H9 (cell line): Measurements from ENCODE around the gene C10orf71. TPM values are rescaled to one million over a fixed set of nuclear protein-coding genes. Genes with fewer than 3 reads are reported as not detected.

Experiments used
- DNase-seq: peaks from one replicate; pipeline ENCODE4 v3.0.0-alpha.2; 2017
- H2AFZ ChIP-seq: one replicate; pipeline ENCODE4 v1.6.1; 2013; ENCODE audit warnings: mild to moderate bottlenecking, low read length, control low read depth, moderate library complexity
- H2AK5ac ChIP-seq: 2 replicates; pipeline ENCODE4 v1.6.1; 2013; ENCODE audit warnings: low read length, control low read depth, mixed read lengths; ENCODE audit not compliant: insufficient read length
- H2BK120ac ChIP-seq: one replicate; pipeline ENCODE4 v1.6.1; 2013; ENCODE audit warnings: low read depth, mild to moderate bottlenecking, low read length, control low read depth, inconsistent platforms; ENCODE audit not compliant: poor library complexity, severe bottlenecking
- H2BK12ac ChIP-seq: 2 replicates; pipeline ENCODE4 v1.6.1; 2013; ENCODE audit warnings: low read length, control low read depth, mixed read lengths, low read depth; ENCODE audit not compliant: insufficient read length
- H2BK15ac ChIP-seq: 2 replicates; pipeline ENCODE4 v1.6.1; 2013; ENCODE audit warnings: low read depth, low read length, control low read depth
- H2BK20ac ChIP-seq: one replicate; pipeline ENCODE4 v1.6.1; 2013; ENCODE audit warnings: low read depth, mild to moderate bottlenecking, low read length, control low read depth, inconsistent platforms; ENCODE audit not compliant: poor library complexity, severe bottlenecking
- H2BK5ac ChIP-seq: 2 replicates; pipeline ENCODE4 v1.6.1; 2013; ENCODE audit warnings: low read length, control low read depth, mixed read lengths; ENCODE audit not compliant: insufficient read length
- H3K14ac ChIP-seq: 2 replicates; pipeline ENCODE4 v1.6.1; 2013; ENCODE audit warnings: low read length, control low read depth; ENCODE audit not compliant: insufficient read depth
- H3K18ac ChIP-seq: 2 replicates; pipeline ENCODE4 v1.6.1; 2013; ENCODE audit warnings: low read depth, mild to moderate bottlenecking, mixed read lengths, low read length, control low read depth; ENCODE audit not compliant: insufficient read length
- H3K23ac ChIP-seq: 2 replicates; pipeline ENCODE4 v1.6.1; 2013; ENCODE audit warnings: low read length, control low read depth, mixed read lengths, low read depth; ENCODE audit not compliant: insufficient read length
- H3K23me2 ChIP-seq: 2 replicates; pipeline ENCODE4 v1.6.1; 2013; ENCODE audit warnings: low read depth, mild to moderate bottlenecking, mixed read lengths, low read length, control low read depth; ENCODE audit not compliant: insufficient read length, poor library complexity, severe bottlenecking
- H3K27ac ChIP-seq: 2 replicates; pipeline ENCODE4 v1.5.1; 2013; ENCODE audit warnings: low read length, control low read depth, mixed read lengths, low read depth; ENCODE audit not compliant: insufficient read length
- H3K27me3 ChIP-seq: 2 replicates; pipeline ENCODE4 v1.6.1; 2013; ENCODE audit warnings: low read length, control low read depth, inconsistent platforms; ENCODE audit not compliant: insufficient read depth
- H3K4ac ChIP-seq: 2 replicates; pipeline ENCODE4 v1.6.1; 2013; ENCODE audit warnings: low read depth, mild to moderate bottlenecking, control low read depth, inconsistent platforms, low read length, moderate library complexity
- H3K4me1 ChIP-seq: 2 replicates; pipeline ENCODE4 v1.6.1; 2013; ENCODE audit warnings: low read length, control low read depth, inconsistent platforms; ENCODE audit not compliant: insufficient read depth
- H3K4me2 ChIP-seq: 2 replicates; pipeline ENCODE4 v1.6.1; 2013; ENCODE audit warnings: low read length, control low read depth, mixed read lengths; ENCODE audit not compliant: insufficient read length, insufficient read depth
- H3K56ac ChIP-seq: 2 replicates; pipeline ENCODE4 v1.6.1; 2013; ENCODE audit warnings: low read depth, mild to moderate bottlenecking, mixed read lengths, low read length, control low read depth; ENCODE audit not compliant: insufficient read length
- H3K79me1 ChIP-seq: 2 replicates; pipeline ENCODE4 v1.6.1; 2013; ENCODE audit warnings: low read depth, mild to moderate bottlenecking, moderate library complexity, low read length, control low read depth, inconsistent platforms; ENCODE audit not compliant: insufficient read depth, poor library complexity, severe bottlenecking
- H3K79me2 ChIP-seq: 2 replicates; pipeline ENCODE4 v1.6.1; 2013; ENCODE audit warnings: low read length, control low read depth, inconsistent platforms; ENCODE audit not compliant: insufficient read depth
- H3K9ac ChIP-seq: 2 replicates; pipeline ENCODE4 v1.6.1; 2013; ENCODE audit warnings: low read length, control low read depth, mixed read lengths; ENCODE audit not compliant: insufficient read length; ENCODE audit errors: extremely low read depth
- H3K9me3 ChIP-seq: one replicate; pipeline ENCODE4 v1.6.1; 2013; ENCODE audit warnings: low read depth, low read length, inconsistent platforms; ENCODE audit not compliant: control insufficient read depth
- H3T11ph ChIP-seq: one replicate; pipeline ENCODE4 v1.6.1; 2013; ENCODE audit warnings: mild to moderate bottlenecking, low read length, control low read depth, inconsistent platforms
- H4K20me1 ChIP-seq: one replicate; pipeline ENCODE4 v1.6.1; 2013; ENCODE audit not compliant: control insufficient read depth, insufficient read length, insufficient read depth
- H4K5ac ChIP-seq: 2 replicates; pipeline ENCODE4 v1.6.1; 2013; ENCODE audit warnings: low read depth, mild to moderate bottlenecking, mixed read lengths, low read length, control low read depth; ENCODE audit not compliant: insufficient read length
- H4K8ac ChIP-seq: replicated peaks from 2 replicates; pipeline ENCODE4 v1.6.1; 2013; ENCODE audit warnings: low read length, control low read depth, mixed read lengths, low read depth; ENCODE audit not compliant: insufficient read length
- H4K91ac ChIP-seq: 2 replicates; pipeline ENCODE4 v1.6.1; 2013; ENCODE audit warnings: low read depth, mild to moderate bottlenecking, moderate library complexity, mixed read lengths, low read length, control low read depth; ENCODE audit not compliant: insufficient read length
- H3K27ac Mint-ChIP-seq, 3 experiments: 2 replicates in 2 of 3; 3 replicates in 1 of 3; pipeline ENCODE4 v1.8.0; 2020 to 2021; ENCODE audit warnings: mixed read lengths in 3 of 3, mild to moderate bottlenecking in 1 of 3, moderate library complexity in 1 of 3
- H3K27me3 Mint-ChIP-seq: 2 replicates; pipeline ENCODE4 v1.8.0; 2021; ENCODE audit warnings: low read depth, mild to moderate bottlenecking, moderate library complexity, mixed read lengths
- H3K36me3 Mint-ChIP-seq, 3 experiments: 2 replicates in 2 of 3; 3 replicates in 1 of 3; pipeline ENCODE4 v1.8.0; 2020 to 2021; ENCODE audit warnings: low read depth in 3 of 3, mixed read lengths in 3 of 3; ENCODE audit not compliant: insufficient read depth in 1 of 3
- H3K4me1 Mint-ChIP-seq, 2 experiments: 2 replicates each; pipeline ENCODE4 v1.8.0; 2020; ENCODE audit warnings: mixed read lengths in 2 of 2
- H3K4me3 Mint-ChIP-seq, 2 experiments: 2 replicates in 1 of 2; 3 replicates in 1 of 2; pipeline ENCODE4 v1.8.0; 2020 to 2021; ENCODE audit warnings: mild to moderate bottlenecking in 2 of 2, mixed read lengths in 2 of 2, moderate library complexity in 1 of 2
- H3K9me3 Mint-ChIP-seq, 2 experiments: 2 replicates in 1 of 2; 3 replicates in 1 of 2; pipeline ENCODE4 v1.8.0; 2020; ENCODE audit warnings: mild to moderate bottlenecking in 2 of 2, mixed read lengths in 2 of 2, moderate library complexity in 1 of 2
- WGBS: extraction: QIAGEN DNeasy Blood & Tissue Kit; methylation state at CpG from one replicate; pipeline ENCODE4 v1.1.7; 2013; ENCODE audit warnings: missing lambda C conversion rate, low lambda C conversion rate, mixed read lengths; ENCODE audit not compliant: insufficient read length; ENCODE audit errors: extremely low coverage; 5-methylcytosine and 5-hydroxymethylcytosine counted together
- total RNA-seq: library from RNA; stranded (reverse); gene quantifications from 2 replicates; pipeline ENCODE4 v1.2.1, GENCODE V29; 2021
- TF ChIP-seq, protein P1 (sequence below): fragments of 200-600 bp; sonication (generic); conservative IDR thresholded peaks from 3 replicates; pipeline ENCODE4 v1.8.0; 2021; ENCODE audit warnings: antibody characterized with exemption, mild to moderate bottlenecking

C10orf71 gene
- total RNA-seq, 1 experiment from 2014 or later, result not detected

- no peaks in the 10 kb centered on the region for H4K20me1 ChIP-seq
- no peaks in the 10 kb centered on the region for H3K79me2 ChIP-seq
- H3K23ac ChIP-seq, result no peak overlapping the region
- H3K23me2 ChIP-seq, result no peaks in the 10 kb centered on the region
- H2AFZ ChIP-seq, result no peak overlapping the region
- H3K18ac ChIP-seq, result no peak overlapping the region
- no peak overlapping the region for H2BK5ac ChIP-seq
- peaks cover 6 to 9% of the 10 kb centered on the region in 2 experiments; a peak in 3 of 4 replicates for H3K4me1 Mint-ChIP-seq
- WGBS, result no CpG with 5 or more reads among the region's 5 CpGs
- H4K5ac ChIP-seq, result no peak overlapping the region
- no peak overlapping the region for H2BK120ac ChIP-seq
- H4K91ac ChIP-seq, result no peak overlapping the region
- H3K36me3 Mint-ChIP-seq, result no peaks in the 10 kb centered on the region; a peak in 1 of 7 replicates
- H3K27ac Mint-ChIP-seq, result no peak overlapping the region
- H2AK5ac ChIP-seq, result no peak overlapping the region
- H3K4me3 Mint-ChIP-seq, result no peak overlapping the region
- no peak overlapping the region for H3K9ac ChIP-seq
- H4K8ac ChIP-seq, result no peak overlapping the region
- H3K56ac ChIP-seq, result no peak overlapping the region
- peaks cover 30% of the 10 kb centered on the region for H3K27me3 Mint-ChIP-seq
- H3K27me3 ChIP-seq, result no peaks in the 10 kb centered on the region
- no peak for DNase-seq
- no peaks in the 10 kb centered on the region for H3K4me1 ChIP-seq
- H2BK20ac ChIP-seq, result no peak overlapping the region
- no peak overlapping the region for H3K4ac ChIP-seq
- TF ChIP-seq, protein P1, sequence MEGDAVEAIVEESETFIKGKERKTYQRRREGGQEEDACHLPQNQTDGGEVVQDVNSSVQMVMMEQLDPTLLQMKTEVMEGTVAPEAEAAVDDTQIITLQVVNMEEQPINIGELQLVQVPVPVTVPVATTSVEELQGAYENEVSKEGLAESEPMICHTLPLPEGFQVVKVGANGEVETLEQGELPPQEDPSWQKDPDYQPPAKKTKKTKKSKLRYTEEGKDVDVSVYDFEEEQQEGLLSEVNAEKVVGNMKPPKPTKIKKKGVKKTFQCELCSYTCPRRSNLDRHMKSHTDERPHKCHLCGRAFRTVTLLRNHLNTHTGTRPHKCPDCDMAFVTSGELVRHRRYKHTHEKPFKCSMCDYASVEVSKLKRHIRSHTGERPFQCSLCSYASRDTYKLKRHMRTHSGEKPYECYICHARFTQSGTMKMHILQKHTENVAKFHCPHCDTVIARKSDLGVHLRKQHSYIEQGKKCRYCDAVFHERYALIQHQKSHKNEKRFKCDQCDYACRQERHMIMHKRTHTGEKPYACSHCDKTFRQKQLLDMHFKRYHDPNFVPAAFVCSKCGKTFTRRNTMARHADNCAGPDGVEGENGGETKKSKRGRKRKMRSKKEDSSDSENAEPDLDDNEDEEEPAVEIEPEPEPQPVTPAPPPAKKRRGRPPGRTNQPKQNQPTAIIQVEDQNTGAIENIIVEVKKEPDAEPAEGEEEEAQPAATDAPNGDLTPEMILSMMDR, result no peak
- no peak overlapping the region for H2BK15ac ChIP-seq
- no peak overlapping the region for H3T11ph ChIP-seq
- no peak overlapping the region for H3K4me2 ChIP-seq
- H3K9me3 Mint-ChIP-seq, result no peaks in the 10 kb centered on the region
- H3K14ac ChIP-seq, result no peak overlapping the region
- H3K27ac ChIP-seq, result no peak overlapping the region
- no peaks in the 10 kb centered on the region for H3K79me1 ChIP-seq
- no peaks in the 10 kb centered on the region for H3K9me3 ChIP-seq
- H2BK12ac ChIP-seq, result no peak overlapping the region
These were observed 9.9 kb downstream of the C10orf71 start for GRCh38 chr10:49308881-49309280.
